CD4-positive, alpha-beta T cell (primary cell): ENCODE measurements around the gene DGKI. TPM values are rescaled to one million over a fixed set of nuclear protein-coding genes. Genes with fewer than 3 reads are reported as not detected.
"Not testable (repeated sequence)": the region's sequence is repeated elsewhere in the genome, so short reads cannot be mapped to it uniquely, and the experiment has no call there.

Source experiments
- ATAC-seq: fragments of 200-7000 bp; cut with Tn5 transposase; one replicate; pipeline ENCODE4 v1.10.0; 2022; ENCODE audit warnings: mild to moderate bottlenecking; ENCODE audit not compliant: poor library complexity
- CTCF ChIA-PET: fragments of 350-600 bp; sonication (Branson Sonifier 250); formaldehyde crosslinking; loops from one replicate; lab custom pipeline; 2021; ENCODE audit warnings: antibody characterized with exemption, inconsistent platforms; lab: Charles Lee
- POLR2A ChIA-PET: fragments of 350-600 bp; sonication (Branson Sonifier 250); formaldehyde crosslinking; loops from one replicate; lab custom pipeline; 2021; ENCODE audit warnings: antibody characterized with exemption, inconsistent platforms; lab: Charles Lee
- DNase-seq, 14 experiments: peaks; one replicate each; pipeline ENCODE4 v3.0.0-alpha.2; 2013 to 2020; ENCODE audit warnings: mixed read lengths in 2 of 14
- H3K27ac ChIP-seq, 2 donors: one replicate each; pipeline versions ENCODE4 v1.5.1 to v1.7.0; 2013; ENCODE audit warnings: low read length in 2 of 2, low read depth in 1 of 2, mild to moderate bottlenecking in 1 of 2
- H3K27me3 ChIP-seq, 2 experiments: 1 replicate in 1 of 2; 2 replicates in 1 of 2; pipeline versions ENCODE4 v1.6.1 to v1.7.0; 2013; ENCODE audit warnings: low read length in 2 of 2, control low read depth in 1 of 2, mild to moderate bottlenecking in 1 of 2, moderate library complexity in 1 of 2; ENCODE audit not compliant: insufficient read depth in 2 of 2, control insufficient read depth in 1 of 2
- H3K36me3 ChIP-seq: one replicate; pipeline ENCODE4 v1.6.1; 2013; ENCODE audit warnings: low read length, control low read depth; ENCODE audit not compliant: insufficient read depth
- H3K4me1 ChIP-seq: one replicate; pipeline ENCODE4 v1.6.1; 2013; ENCODE audit warnings: low read length, control low read depth; ENCODE audit not compliant: insufficient read depth
- H3K4me3 ChIP-seq: one replicate; pipeline ENCODE4 v1.5.1; 2013; ENCODE audit warnings: mild to moderate bottlenecking, low read length, moderate library complexity
- H3K9me3 ChIP-seq, 2 experiments: 1 replicate in 1 of 2; 2 replicates in 1 of 2; pipeline versions ENCODE4 v1.6.1 to v1.7.0; 2013; ENCODE audit warnings: low read length in 2 of 2, mild to moderate bottlenecking in 2 of 2, control low read depth in 1 of 2, moderate library complexity in 1 of 2; ENCODE audit not compliant: control insufficient read depth in 1 of 2, insufficient read depth in 1 of 2
- H3K27ac Mint-ChIP-seq: one replicate; pipeline ENCODE4 v1.8.0; 2020; ENCODE audit warnings: mixed read lengths
- H3K27me3 Mint-ChIP-seq: one replicate; pipeline ENCODE4 v1.8.0; 2021; ENCODE audit warnings: mixed read lengths
- H3K36me3 Mint-ChIP-seq: one replicate; pipeline ENCODE4 v1.8.0; 2021; ENCODE audit warnings: low read depth, mixed read lengths
- H3K4me1 Mint-ChIP-seq: one replicate; pipeline ENCODE4 v1.8.0; 2021; ENCODE audit warnings: low read depth, mixed read lengths
- H3K4me3 Mint-ChIP-seq: one replicate; pipeline ENCODE4 v1.8.0; 2020; ENCODE audit warnings: mild to moderate bottlenecking, mixed read lengths
- H3K9me3 Mint-ChIP-seq: one replicate; pipeline ENCODE4 v1.8.0; 2020; ENCODE audit warnings: mixed read lengths
- intact Hi-C, 2 experiments: fragments of 100-400 bp; cut with DNase I in 1 of 2; cut with micrococcal nuclease in 1 of 2; formaldehyde crosslinking; loops; one replicate each; pipeline versions ENCODE4 v1.15.1 to v1.9.0; 2023 to 2025; cut with DNase I, micrococcal nuclease
- total RNA-seq, 174 experiments: library from RNA in 2 of 174; stranded (reverse) in 2 of 174; gene quantifications; one replicate each; pipeline ENCODE4 v1.2.3 and lab custom pipeline; 2021 to 2026
- TF ChIP-seq, protein P1 (sequence below): fragments of 200-600 bp; IDR thresholded peaks from one replicate; pipeline ENCODE4 v1.8.0; 2022; ENCODE audit warnings: antibody characterized with exemption, mild to moderate bottlenecking

DGKI gene
- total RNA-seq, 2 experiments from 2014 or later, result not detected

- no peaks in the 10 kb centered on the region for H3K4me1 ChIP-seq
- Mint-ChIP-seq H3K36me3 (no peaks in the 10 kb centered on the region), H3K9me3 (no peaks in the 10 kb centered on the region), H3K27ac (no peak overlapping the region), H3K4me1 (no peaks in the 10 kb centered on the region), H3K4me3 (no peak overlapping the region), H3K27me3 (peaks cover 9% of the 10 kb centered on the region)
- no peak overlapping the region for H3K27ac ChIP-seq
- TF ChIP-seq, protein P1, sequence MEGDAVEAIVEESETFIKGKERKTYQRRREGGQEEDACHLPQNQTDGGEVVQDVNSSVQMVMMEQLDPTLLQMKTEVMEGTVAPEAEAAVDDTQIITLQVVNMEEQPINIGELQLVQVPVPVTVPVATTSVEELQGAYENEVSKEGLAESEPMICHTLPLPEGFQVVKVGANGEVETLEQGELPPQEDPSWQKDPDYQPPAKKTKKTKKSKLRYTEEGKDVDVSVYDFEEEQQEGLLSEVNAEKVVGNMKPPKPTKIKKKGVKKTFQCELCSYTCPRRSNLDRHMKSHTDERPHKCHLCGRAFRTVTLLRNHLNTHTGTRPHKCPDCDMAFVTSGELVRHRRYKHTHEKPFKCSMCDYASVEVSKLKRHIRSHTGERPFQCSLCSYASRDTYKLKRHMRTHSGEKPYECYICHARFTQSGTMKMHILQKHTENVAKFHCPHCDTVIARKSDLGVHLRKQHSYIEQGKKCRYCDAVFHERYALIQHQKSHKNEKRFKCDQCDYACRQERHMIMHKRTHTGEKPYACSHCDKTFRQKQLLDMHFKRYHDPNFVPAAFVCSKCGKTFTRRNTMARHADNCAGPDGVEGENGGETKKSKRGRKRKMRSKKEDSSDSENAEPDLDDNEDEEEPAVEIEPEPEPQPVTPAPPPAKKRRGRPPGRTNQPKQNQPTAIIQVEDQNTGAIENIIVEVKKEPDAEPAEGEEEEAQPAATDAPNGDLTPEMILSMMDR, result no peak
- no peaks in the 10 kb centered on the region for H3K36me3 ChIP-seq
- POLR2A ChIA-PET, result no interaction called here
- intact Hi-C loops, result no loop called here
- DNase-seq, result no peak
- H3K9me3 ChIP-seq, result no peaks in the 10 kb centered on the region
- ATAC-seq, result no peak
- H3K27me3 ChIP-seq, result no peaks in the 10 kb centered on the region
- no peak overlapping the region for H3K4me3 ChIP-seq
- CTCF ChIA-PET, result no interaction called here
Observed at GRCh38 chr7:137715533-137715932, 131.2 kb downstream of the DGKI start.

GRCh38 chr7:137715121-137715520 is 131.7 kb downstream of the DGKI start:
- Mint-ChIP-seq H3K9me3 (no peaks in the 10 kb centered on the region), H3K27me3 (peaks cover 9% of the 10 kb centered on the region), H3K36me3 (no peaks in the 10 kb centered on the region), H3K4me3 (no peak overlapping the region), H3K27ac (no peak overlapping the region), H3K4me1 (no peaks in the 10 kb centered on the region)
- no peak for ATAC-seq
- intact Hi-C loops, result no loop called here
- no peaks in the 10 kb centered on the region for H3K9me3 ChIP-seq
- ChIA-PET POLR2A (no interaction called here), CTCF (no interaction called here)
- H3K27ac ChIP-seq, result no peak overlapping the region
- TF ChIP-seq, protein P1, result no peak
- no peak for DNase-seq
- H3K27me3 ChIP-seq, result no peaks in the 10 kb centered on the region
- H3K4me3 ChIP-seq, result no peak overlapping the region
- no peaks in the 10 kb centered on the region for H3K4me1 ChIP-seq
- H3K36me3 ChIP-seq, result no peaks in the 10 kb centered on the region

- H3K27ac ChIP-seq, H3K4me1 Mint-ChIP-seq, H3K27ac Mint-ChIP-seq, DNase-seq, H3K27me3 ChIP-seq, H3K4me3 ChIP-seq, H3K36me3 ChIP-seq, intact Hi-C loops, H3K4me1 ChIP-seq, H3K4me3 Mint-ChIP-seq, POLR2A ChIA-PET, H3K27me3 Mint-ChIP-seq, CTCF ChIA-PET, H3K36me3 Mint-ChIP-seq, ATAC-seq: not testable (repeated sequence)
- H3K9me3 Mint-ChIP-seq, result peaks cover 13% of the 10 kb centered on the region
- peaks cover 8 to 14% of the 10 kb centered on the region in 2 experiments for H3K9me3 ChIP-seq
Observed at GRCh38 chr7:137706330-137706729, 140.4 kb downstream of the DGKI start.

DNA sequence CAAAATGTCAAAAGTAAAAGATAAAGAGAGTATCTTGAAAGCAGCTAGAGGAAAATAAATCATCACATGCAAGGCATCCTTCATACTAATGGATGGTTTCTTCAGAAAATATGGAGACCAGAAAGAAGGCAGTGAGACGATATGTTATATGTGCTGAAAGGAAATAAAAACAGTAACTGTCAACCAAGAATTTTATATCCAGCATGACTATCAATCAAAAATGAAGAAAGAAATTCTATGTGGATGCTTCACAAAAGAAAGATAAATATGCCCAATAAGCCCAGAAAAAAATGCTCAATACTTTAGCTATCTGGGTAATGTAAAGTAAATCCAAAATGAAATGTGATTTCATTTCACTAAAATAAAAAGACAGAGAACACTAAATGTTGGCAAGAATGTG is 142.1 kb downstream of the DGKI start:
- H3K4me1 Mint-ChIP-seq, result no peaks in the 10 kb centered on the region
- H3K36me3 Mint-ChIP-seq, result no peaks in the 10 kb centered on the region
- no peak for ATAC-seq
- Histone ChIP-seq H3K9me3 (peaks cover 8 to 14% of the 10 kb centered on the region in 2 experiments), H3K27ac (no peak overlapping the region), H3K4me3 (no peak overlapping the region), H3K27me3 (no peaks in the 10 kb centered on the region), H3K36me3 (no peaks in the 10 kb centered on the region), H3K4me1 (no peaks in the 10 kb centered on the region)
- TF ChIP-seq, protein P1, result no peak
- H3K4me3 Mint-ChIP-seq, result no peak overlapping the region
- ChIA-PET POLR2A (no interaction called here), CTCF (no interaction called here)
- intact Hi-C loops, result no loop called here
- H3K27me3 Mint-ChIP-seq, result peaks cover 3% of the 10 kb centered on the region
- H3K9me3 Mint-ChIP-seq, result peaks cover 13% of the 10 kb centered on the region
- H3K27ac Mint-ChIP-seq, result no peak overlapping the region
- DNase-seq, result no peak
